Measurements from ENCODE around the gene CCDC127.

CCDC127 gene

GRCh38 chr5:207599-207998 is 10.4 kb downstream of the CCDC127 start:
- TF ChIP-seq PAX5 (IDR thresholded peaks at IDR 0.05; ENCODE audit: insufficient read depth, low read length, severe bottlenecking) (no peak), POLR2A (IDR thresholded peaks at IDR 0.05; ENCODE audit: low read depth, low read length) (no peak), TAF1 (IDR thresholded peaks at IDR 0.05; ENCODE audit: low read depth, low read length) (no peak), POLR2AphosphoS5 (IDR thresholded peaks at IDR 0.05; ENCODE audit: low read depth, low read length) (no peak), SPI1 (IDR thresholded peaks at IDR 0.05; ENCODE audit: low read depth, low read length) (no peak), POU2F2 (IDR thresholded peaks at IDR 0.05; ENCODE audit: low read depth, low read length) (no peak)
- DNase-seq (ENCODE audit: insufficient read length, low spot score) (no peak), FAIRE-seq (no peak)

GRCh38 chr5:206927-207536 is 10.9 kb downstream of the CCDC127 start:
- no peak for DNase-seq (ENCODE audit: insufficient read length, low spot score)
- TF ChIP-seq PAX5 (IDR thresholded peaks at IDR 0.05; ENCODE audit: insufficient read depth, low read length, severe bottlenecking) (no peak), SPI1 (IDR thresholded peaks at IDR 0.05; ENCODE audit: low read depth, low read length) (no peak), POLR2A (IDR thresholded peaks at IDR 0.05; ENCODE audit: low read depth, low read length) (no peak), POLR2AphosphoS5 (IDR thresholded peaks at IDR 0.05; ENCODE audit: low read depth, low read length) (no peak), POU2F2 (IDR thresholded peaks at IDR 0.05; ENCODE audit: low read depth, low read length) (no peak), TAF1 (IDR thresholded peaks at IDR 0.05; ENCODE audit: low read depth, low read length) (no peak)
- no peak for FAIRE-seq

GRCh38 chr5:206406-206805 is 11.5 kb downstream of the CCDC127 start:
- no peak for TF ChIP-seq PAX5 (IDR thresholded peaks at IDR 0.05; ENCODE audit: insufficient read depth, low read length, severe bottlenecking)
- TF ChIP-seq TAF1 (IDR thresholded peaks at IDR 0.05; ENCODE audit: low read depth, low read length), result no peak
- no peak for TF ChIP-seq SPI1 (IDR thresholded peaks at IDR 0.05; ENCODE audit: low read depth, low read length)
- TF ChIP-seq POU2F2 (IDR thresholded peaks at IDR 0.05; ENCODE audit: low read depth, low read length), result no peak
- no peak for TF ChIP-seq POLR2A (IDR thresholded peaks at IDR 0.05; ENCODE audit: low read depth, low read length)
- TF ChIP-seq POLR2AphosphoS5 (IDR thresholded peaks at IDR 0.05; ENCODE audit: low read depth, low read length), result no peak
- FAIRE-seq, result no peak
- DNase-seq (ENCODE audit: insufficient read length, low spot score), result peak; percentile 0

- DNase-seq (ENCODE audit: insufficient read length, low spot score) (peak; percentile 1), FAIRE-seq (no peak)
- TF ChIP-seq PAX5 (IDR thresholded peaks at IDR 0.05; ENCODE audit: insufficient read depth, low read length, severe bottlenecking) (no peak), POLR2A (IDR thresholded peaks at IDR 0.05; ENCODE audit: low read depth, low read length) (no peak), POLR2AphosphoS5 (IDR thresholded peaks at IDR 0.05; ENCODE audit: low read depth, low read length) (no peak), SPI1 (IDR thresholded peaks at IDR 0.05; ENCODE audit: low read depth, low read length) (no peak)
Observed at GRCh38 chr5:204966-205670, 12.8 kb downstream of the CCDC127 start.

- TF ChIP-seq POLR2A (IDR thresholded peaks at IDR 0.05; ENCODE audit: low read depth, low read length) (no peak), TAF1 (IDR thresholded peaks at IDR 0.05; ENCODE audit: low read depth, low read length) (no peak), POU2F2 (IDR thresholded peaks at IDR 0.05; ENCODE audit: low read depth, low read length) (no peak), PAX5 (IDR thresholded peaks at IDR 0.05; ENCODE audit: insufficient read depth, low read length, severe bottlenecking) (no peak), POLR2AphosphoS5 (IDR thresholded peaks at IDR 0.05; ENCODE audit: low read depth, low read length) (no peak), SPI1 (IDR thresholded peaks at IDR 0.05; ENCODE audit: low read depth, low read length) (no peak)
- DNase-seq (ENCODE audit: insufficient read length, low spot score) (no peak), FAIRE-seq (no peak)
Observed at GRCh38 chr5:204462-204861, 13.5 kb downstream of the CCDC127 start.

- FAIRE-seq (no peak), DNase-seq (ENCODE audit: insufficient read length, low spot score) (no peak)
- no peak for TF ChIP-seq TAF1 (IDR thresholded peaks at IDR 0.05; ENCODE audit: low read depth, low read length)
- TF ChIP-seq POU2F2 (IDR thresholded peaks at IDR 0.05; ENCODE audit: low read depth, low read length), result no peak
- TF ChIP-seq POLR2AphosphoS5 (IDR thresholded peaks at IDR 0.05; ENCODE audit: low read depth, low read length), result no peak
- no peak for TF ChIP-seq POLR2A (IDR thresholded peaks at IDR 0.05; ENCODE audit: low read depth, low read length)
- TF ChIP-seq PAX5 (IDR thresholded peaks at IDR 0.05; ENCODE audit: insufficient read depth, low read length, severe bottlenecking), result no peak
- no peak for TF ChIP-seq SPI1 (IDR thresholded peaks at IDR 0.05; ENCODE audit: low read depth, low read length)
Observed at GRCh38 chr5:204001-204400, 14.0 kb downstream of the CCDC127 start.

GRCh38 chr5:203246-203930 is 14.6 kb downstream of the CCDC127 start:
- no peak for FAIRE-seq
- no peak for TF ChIP-seq POLR2AphosphoS5 (IDR thresholded peaks at IDR 0.05; ENCODE audit: low read depth, low read length)
- TF ChIP-seq POLR2A (IDR thresholded peaks at IDR 0.05; ENCODE audit: low read depth, low read length), result no peak
- TF ChIP-seq TAF1 (IDR thresholded peaks at IDR 0.05; ENCODE audit: low read depth, low read length), result no peak
- no peak for TF ChIP-seq SPI1 (IDR thresholded peaks at IDR 0.05; ENCODE audit: low read depth, low read length)
- TF ChIP-seq PAX5 (IDR thresholded peaks at IDR 0.05; ENCODE audit: insufficient read depth, low read length, severe bottlenecking), result no peak
- no peak for TF ChIP-seq POU2F2 (IDR thresholded peaks at IDR 0.05; ENCODE audit: low read depth, low read length)
- peak; percentile 2 for DNase-seq (ENCODE audit: insufficient read length, low spot score)

- FAIRE-seq, result no peak
- DNase-seq (ENCODE audit: insufficient read length, low spot score), result no peak
- no peak for TF ChIP-seq POU2F2 (IDR thresholded peaks at IDR 0.05; ENCODE audit: low read depth, low read length)
- no peak for TF ChIP-seq POLR2A (IDR thresholded peaks at IDR 0.05; ENCODE audit: low read depth, low read length)
- TF ChIP-seq SPI1 (IDR thresholded peaks at IDR 0.05; ENCODE audit: low read depth, low read length), result no peak
- TF ChIP-seq POLR2AphosphoS5 (IDR thresholded peaks at IDR 0.05; ENCODE audit: low read depth, low read length), result no peak
- TF ChIP-seq PAX5 (IDR thresholded peaks at IDR 0.05; ENCODE audit: insufficient read depth, low read length, severe bottlenecking), result no peak
- no peak for TF ChIP-seq TAF1 (IDR thresholded peaks at IDR 0.05; ENCODE audit: low read depth, low read length)
Observed at GRCh38 chr5:201672-202071, 16.3 kb downstream of the CCDC127 start.

GRCh38 chr5:200985-201384 is 17.0 kb downstream of the CCDC127 start:
- FAIRE-seq, result peak; percentile 79
- DNase-seq (ENCODE audit: insufficient read length, low spot score), result peak; percentile 55
- TF ChIP-seq POU2F2 (IDR thresholded peaks at IDR 0.05; ENCODE audit: low read depth, low read length) (no peak), TAF1 (IDR thresholded peaks at IDR 0.05; ENCODE audit: low read depth, low read length) (no peak), POLR2AphosphoS5 (IDR thresholded peaks at IDR 0.05; ENCODE audit: low read depth, low read length) (no peak), PAX5 (IDR thresholded peaks at IDR 0.05; ENCODE audit: insufficient read depth, low read length, severe bottlenecking) (no peak), SPI1 (IDR thresholded peaks at IDR 0.05; ENCODE audit: low read depth, low read length) (no peak), POLR2A (IDR thresholded peaks at IDR 0.05; ENCODE audit: low read depth, low read length) (no peak)

All from GM12891 (cell line).